Activated naive CD8-positive, alpha-beta T cell treated with anti-CD3 and anti-CD28 coated beads, Interleukin-2, amount 10 ng/mL, durations not matched to agents 7 days and 5 days (primary cell): ENCODE data around the gene PCCA. TPM values are rescaled to one million over a fixed set of nuclear protein-coding genes. Genes with fewer than 3 reads are reported as not detected.

Experiments
- ATAC-seq: fragments of 150-1000 bp; cut with Tn5 transposase; one replicate; pipeline ENCODE4 v1.10.0; 2021; ENCODE audit warnings: low read depth, moderate library complexity
- POLR2A ChIA-PET: fragments of 350-600 bp; sonication (Branson Sonifier 250); formaldehyde crosslinking; loops from one replicate; lab custom pipeline; 2021; ENCODE audit warnings: antibody characterized with exemption; lab: Charles Lee
- DNase-seq: peaks from one replicate; pipeline ENCODE4 v3.0.0; 2021
- H3K27ac Mint-ChIP-seq: one replicate; pipeline ENCODE4 v1.8.0; 2022; ENCODE audit warnings: mild to moderate bottlenecking, mixed read lengths
- H3K27me3 Mint-ChIP-seq: one replicate; pipeline ENCODE4 v1.8.0; 2022; ENCODE audit warnings: mild to moderate bottlenecking, moderate library complexity, mixed read lengths
- H3K36me3 Mint-ChIP-seq: one replicate; pipeline ENCODE4 v1.8.0; 2021; ENCODE audit warnings: mild to moderate bottlenecking, mixed read lengths
- H3K4me1 Mint-ChIP-seq: one replicate; pipeline ENCODE4 v1.8.0; 2021; ENCODE audit warnings: mixed read lengths
- H3K4me3 Mint-ChIP-seq: one replicate; pipeline ENCODE4 v1.8.0; 2022; ENCODE audit warnings: mild to moderate bottlenecking, moderate library complexity, mixed read lengths
- H3K9me3 Mint-ChIP-seq: one replicate; pipeline ENCODE4 v1.8.0; 2021; ENCODE audit warnings: mixed read lengths
- total RNA-seq, 2 experiments: library from RNA; stranded (reverse); gene quantifications; one replicate each; pipeline ENCODE4 v1.2.3, GENCODE V29; 2021

The PCCA gene
- total RNA-seq, 2 experiments from 2014 or later, result 14.5 to 16.5 TPM

DNA sequence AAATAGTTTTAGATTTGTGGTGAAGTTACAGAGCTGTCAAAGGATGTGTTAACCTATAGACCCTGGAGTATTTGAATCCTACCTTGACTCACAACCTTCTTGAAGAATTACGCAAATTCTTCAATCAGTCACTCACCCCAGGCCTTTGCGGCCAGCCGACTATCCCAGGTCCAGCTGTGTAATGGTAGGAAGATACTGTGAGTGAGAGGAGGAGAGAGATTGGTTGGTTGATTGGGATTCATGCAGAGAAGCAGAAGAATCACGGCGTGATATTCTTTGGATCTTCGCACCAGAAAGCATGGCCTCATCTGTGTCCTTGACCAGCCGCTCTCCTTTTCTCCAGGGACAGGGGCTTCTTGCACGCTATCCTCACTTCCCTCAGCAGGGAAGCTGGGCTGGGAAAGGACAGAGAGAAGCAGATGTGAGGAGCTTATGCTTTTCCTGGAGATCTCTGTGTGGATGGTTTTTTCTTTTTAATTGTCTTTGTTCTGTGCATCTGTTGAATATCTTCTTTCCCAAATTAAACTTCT is 250.6 kb downstream of the PCCA start:
- ATAC-seq, result no peak
- Mint-ChIP-seq H3K9me3 (peaks cover 9% of the 10 kb centered on the region), H3K27me3 (no peaks in the 10 kb centered on the region), H3K4me3 (no peak overlapping the region), H3K36me3 (peaks cover 23% of the 10 kb centered on the region), H3K27ac (no peak overlapping the region), H3K4me1 (peaks cover 12% of the 10 kb centered on the region)
- no peak for DNase-seq
- POLR2A ChIA-PET, result no interaction called here

GRCh38 chr13:100340865-100341264 is 252.0 kb downstream of the PCCA start:
- H3K27ac Mint-ChIP-seq, result no peak overlapping the region
- peaks cover 14% of the 10 kb centered on the region for H3K4me1 Mint-ChIP-seq
- no peak for DNase-seq
- H3K9me3 Mint-ChIP-seq, result peaks cover 5% of the 10 kb centered on the region
- POLR2A ChIA-PET, result no interaction called here
- ATAC-seq, result peak; percentile 63
- no peaks in the 10 kb centered on the region for H3K27me3 Mint-ChIP-seq
- peaks cover 14% of the 10 kb centered on the region for H3K36me3 Mint-ChIP-seq
- peak overlapping the region; percentile 53 for H3K4me3 Mint-ChIP-seq

DNA sequence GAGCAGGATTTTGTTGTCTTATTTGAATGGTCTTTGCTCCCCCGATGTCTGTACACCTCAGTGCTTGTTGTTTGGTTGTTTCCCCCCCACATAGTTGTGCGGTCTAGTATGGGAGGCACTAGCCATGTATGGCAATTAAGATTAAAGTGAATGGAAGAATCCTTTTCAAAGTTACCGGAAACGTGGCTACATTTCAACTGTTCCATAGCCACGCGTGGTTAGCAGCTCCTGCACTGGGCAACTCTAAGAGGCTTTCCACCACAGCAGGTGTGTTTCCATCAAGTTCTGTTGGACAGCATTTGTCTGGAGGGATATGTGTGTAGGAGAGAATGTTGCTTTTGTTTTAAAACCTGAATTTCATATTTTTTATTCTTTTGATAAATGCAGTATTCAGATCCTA is 252.4 kb downstream of the PCCA start:
- Mint-ChIP-seq H3K4me3 (peak overlapping the region; percentile 53), H3K27me3 (no peaks in the 10 kb centered on the region), H3K36me3 (peaks cover 12% of the 10 kb centered on the region), H3K9me3 (peaks cover 4% of the 10 kb centered on the region), H3K4me1 (peaks cover 14% of the 10 kb centered on the region), H3K27ac (no peak overlapping the region)
- ATAC-seq (peak; percentile 33), DNase-seq (no peak)
- POLR2A ChIA-PET, result no interaction called here

DNA sequence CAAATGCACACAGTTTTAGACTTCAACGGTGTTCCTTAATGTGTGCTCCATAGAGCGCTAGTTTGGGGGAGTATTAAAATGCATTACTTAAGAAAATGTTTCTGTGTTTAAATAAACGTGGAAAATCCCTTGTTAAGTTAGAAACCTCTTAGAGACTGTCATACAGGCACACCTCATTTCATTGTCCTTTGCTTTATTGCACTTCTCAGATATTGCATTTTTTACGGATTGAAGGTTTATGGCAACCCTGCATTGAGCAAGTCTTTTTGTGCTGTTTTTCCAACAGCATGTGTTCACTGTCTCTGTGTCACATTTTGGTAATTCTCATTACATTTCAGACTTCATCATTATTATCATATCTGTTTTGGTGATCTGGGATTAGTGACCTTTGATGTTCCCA is 255.7 kb downstream of the PCCA start:
- no peaks in the 10 kb centered on the region for H3K9me3 Mint-ChIP-seq
- POLR2A ChIA-PET, result no interaction called here

DNA sequence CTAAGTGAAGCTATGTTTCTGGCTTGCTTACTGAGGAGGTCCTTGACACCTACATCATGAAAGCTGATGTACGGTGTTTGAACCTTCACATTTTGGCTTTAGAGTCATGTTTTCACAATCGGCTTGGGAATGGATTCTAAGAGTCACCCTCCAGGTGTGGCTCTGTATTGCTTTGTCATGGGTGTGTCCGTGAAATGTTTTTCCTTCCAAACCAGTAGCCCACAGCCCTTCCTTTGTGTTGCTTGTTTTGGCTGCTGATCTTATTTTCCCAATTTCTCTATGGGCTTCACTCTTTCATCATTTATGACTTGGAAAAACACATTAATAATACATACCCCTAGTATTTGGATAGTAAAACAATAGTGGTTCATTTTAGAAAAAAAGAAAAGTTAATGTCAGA is 259.1 kb downstream of the PCCA start:
- no peak for ATAC-seq
- H3K27ac Mint-ChIP-seq, result no peak overlapping the region
- H3K4me1 Mint-ChIP-seq, result peaks cover 2% of the 10 kb centered on the region
- H3K36me3 Mint-ChIP-seq, result peaks cover 10% of the 10 kb centered on the region
- no peaks in the 10 kb centered on the region for H3K9me3 Mint-ChIP-seq
- DNase-seq, result no peak
- no peak overlapping the region for H3K4me3 Mint-ChIP-seq
- POLR2A ChIA-PET, result no interaction called here
- no peaks in the 10 kb centered on the region for H3K27me3 Mint-ChIP-seq

More for the DNA sequence above, 255.7 kb downstream of the PCCA start:
- ATAC-seq (no peak), DNase-seq (no peak)
- peaks cover 10% of the 10 kb centered on the region for H3K36me3 Mint-ChIP-seq
- no peak overlapping the region for H3K4me3 Mint-ChIP-seq
- no peak overlapping the region for H3K27ac Mint-ChIP-seq
- no peaks in the 10 kb centered on the region for H3K27me3 Mint-ChIP-seq
- H3K4me1 Mint-ChIP-seq, result peaks cover 14% of the 10 kb centered on the region

GRCh38 chr13:100349594-100349993 is 260.7 kb downstream of the PCCA start:
- Mint-ChIP-seq H3K4me3 (no peak overlapping the region), H3K27ac (no peak overlapping the region), H3K27me3 (no peaks in the 10 kb centered on the region), H3K36me3 (peaks cover 1% of the 10 kb centered on the region), H3K4me1 (peaks cover 2% of the 10 kb centered on the region), H3K9me3 (no peaks in the 10 kb centered on the region)
- DNase-seq (no peak), ATAC-seq (no peak)
- POLR2A ChIA-PET, result no interaction called here

DNA sequence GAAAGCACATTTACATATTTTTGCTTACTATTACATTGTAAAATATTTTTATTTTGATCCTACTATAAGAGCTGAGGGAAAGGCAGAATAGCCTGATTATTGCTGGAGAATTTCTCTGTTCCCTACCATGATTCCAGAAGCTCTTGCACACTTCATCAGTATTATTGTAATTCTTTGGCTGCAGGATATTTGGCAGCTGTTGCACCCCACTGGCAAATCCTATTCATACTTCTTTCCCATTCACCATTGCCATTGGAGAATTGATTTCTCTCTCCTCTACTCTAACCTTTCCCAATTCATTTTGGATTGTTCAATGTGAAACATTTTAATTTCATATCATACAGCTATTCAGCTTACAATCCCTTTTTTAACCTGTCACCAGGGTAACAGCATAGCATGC is 261.7 kb downstream of the PCCA start:
- Mint-ChIP-seq H3K9me3 (no peaks in the 10 kb centered on the region), H3K4me1 (no peaks in the 10 kb centered on the region), H3K27me3 (no peaks in the 10 kb centered on the region), H3K27ac (no peak overlapping the region), H3K36me3 (peaks cover 3% of the 10 kb centered on the region), H3K4me3 (no peak overlapping the region)
- POLR2A ChIA-PET, result no interaction called here
- DNase-seq (no peak), ATAC-seq (no peak)

DNA sequence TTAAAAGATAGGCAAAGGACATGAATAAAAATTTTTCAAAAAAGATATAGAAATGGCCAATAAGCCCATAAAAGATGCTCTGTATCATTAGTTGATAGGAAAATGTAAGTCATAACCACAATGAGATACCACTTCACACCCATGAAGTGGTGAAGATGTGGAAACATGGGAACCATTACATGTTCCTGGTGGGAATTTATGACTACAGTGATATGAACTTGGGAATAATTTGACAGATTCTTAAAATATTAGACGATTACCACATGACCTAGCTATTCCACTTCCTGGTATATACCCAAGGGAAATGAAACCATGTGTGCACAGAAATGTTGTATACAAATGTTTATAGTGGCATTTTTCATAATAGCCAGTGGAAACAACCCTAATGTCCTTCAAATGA is 267.5 kb downstream of the PCCA start:
- H3K4me1 Mint-ChIP-seq, result no peaks in the 10 kb centered on the region
- DNase-seq, result no peak
- H3K4me3 Mint-ChIP-seq, result no peak overlapping the region
- POLR2A ChIA-PET, result no interaction called here
- no peaks in the 10 kb centered on the region for H3K9me3 Mint-ChIP-seq
- no peak overlapping the region for H3K27ac Mint-ChIP-seq
- peaks cover 3% of the 10 kb centered on the region for H3K36me3 Mint-ChIP-seq
- H3K27me3 Mint-ChIP-seq, result no peaks in the 10 kb centered on the region
- ATAC-seq, result no peak

- Mint-ChIP-seq H3K36me3 (peaks cover 3% of the 10 kb centered on the region), H3K27me3 (no peaks in the 10 kb centered on the region), H3K4me3 (no peak overlapping the region), H3K4me1 (no peaks in the 10 kb centered on the region), H3K9me3 (no peaks in the 10 kb centered on the region), H3K27ac (no peak overlapping the region)
- POLR2A ChIA-PET, result no interaction called here
- DNase-seq (no peak), ATAC-seq (no peak)
Observed at GRCh38 chr13:100356889-100357288, 268.0 kb downstream of the PCCA start.

DNA sequence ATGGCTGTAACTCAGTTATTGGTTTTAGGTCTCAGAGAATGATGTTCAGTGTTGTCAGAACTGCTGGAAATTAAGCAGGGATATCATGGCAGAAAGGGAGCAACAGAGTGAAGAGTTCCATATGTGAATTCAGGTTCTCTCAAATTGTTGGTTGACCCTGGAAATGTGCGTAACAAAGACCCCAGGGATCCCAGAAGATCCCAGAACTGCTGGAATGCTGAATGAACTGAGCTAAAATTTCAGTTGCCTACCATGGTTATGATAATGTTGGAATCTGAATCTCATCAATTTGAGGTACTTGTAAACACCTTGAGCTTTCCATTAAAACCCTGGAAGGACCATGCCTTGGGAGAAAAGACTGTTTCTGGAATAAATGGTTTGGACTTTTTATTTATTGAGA is 268.9 kb downstream of the PCCA start:
- no peak overlapping the region for H3K27ac Mint-ChIP-seq
- ATAC-seq, result no peak
- H3K27me3 Mint-ChIP-seq, result no peaks in the 10 kb centered on the region
- POLR2A ChIA-PET, result no interaction called here
- peaks cover 3% of the 10 kb centered on the region for H3K36me3 Mint-ChIP-seq
- no peak overlapping the region for H3K4me3 Mint-ChIP-seq
- H3K9me3 Mint-ChIP-seq, result no peaks in the 10 kb centered on the region
- no peak for DNase-seq
- H3K4me1 Mint-ChIP-seq, result no peaks in the 10 kb centered on the region

- no peak for ATAC-seq
- Mint-ChIP-seq H3K27me3 (no peaks in the 10 kb centered on the region), H3K36me3 (peaks cover 1% of the 10 kb centered on the region), H3K9me3 (no peaks in the 10 kb centered on the region), H3K27ac (no peak overlapping the region), H3K4me3 (no peak overlapping the region), H3K4me1 (no peaks in the 10 kb centered on the region)
- DNase-seq, result no peak
- POLR2A ChIA-PET, result no interaction called here
Observed at GRCh38 chr13:100361504-100361903, 272.6 kb downstream of the PCCA start.

GRCh38 chr13:100362371-100362770 is 273.5 kb downstream of the PCCA start:
- no peak for ATAC-seq
- Mint-ChIP-seq H3K27ac (no peak overlapping the region), H3K27me3 (no peaks in the 10 kb centered on the region), H3K36me3 (peaks cover 1% of the 10 kb centered on the region), H3K9me3 (no peaks in the 10 kb centered on the region), H3K4me1 (no peaks in the 10 kb centered on the region), H3K4me3 (no peak overlapping the region)
- POLR2A ChIA-PET, result no interaction called here
- no peak for DNase-seq

DNA sequence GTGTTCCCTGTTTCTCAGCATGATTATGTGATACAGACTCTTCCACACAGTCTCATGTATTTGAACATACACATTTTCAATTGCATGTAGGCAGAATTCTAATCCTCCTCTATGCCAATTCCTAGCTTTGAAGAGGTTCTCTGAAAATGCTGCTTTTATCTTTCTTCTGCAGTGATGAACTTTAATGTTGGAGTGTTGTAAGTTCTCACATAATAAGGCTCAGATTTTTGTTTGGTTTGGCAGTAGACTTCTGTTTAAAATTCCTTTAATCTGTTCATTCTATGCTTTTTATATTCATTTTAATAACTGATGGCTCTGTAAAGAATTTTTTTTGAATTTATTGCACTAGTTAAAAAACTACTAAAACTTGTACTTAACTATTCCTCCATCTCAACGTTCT is 273.9 kb downstream of the PCCA start:
- Mint-ChIP-seq H3K36me3 (peaks cover 1% of the 10 kb centered on the region), H3K27me3 (no peaks in the 10 kb centered on the region), H3K9me3 (no peaks in the 10 kb centered on the region), H3K4me1 (no peaks in the 10 kb centered on the region), H3K27ac (no peak overlapping the region), H3K4me3 (no peak overlapping the region)
- POLR2A ChIA-PET, result no interaction called here
- DNase-seq (no peak), ATAC-seq (no peak)

- POLR2A ChIA-PET, result no interaction called here
- Mint-ChIP-seq H3K27me3 (no peaks in the 10 kb centered on the region), H3K27ac (no peak overlapping the region), H3K4me1 (no peaks in the 10 kb centered on the region), H3K4me3 (no peak overlapping the region), H3K9me3 (no peaks in the 10 kb centered on the region), H3K36me3 (peaks cover 1% of the 10 kb centered on the region)
- DNase-seq, result no peak
- ATAC-seq, result no peak
Observed at GRCh38 chr13:100363285-100363711, 274.4 kb downstream of the PCCA start.

DNA sequence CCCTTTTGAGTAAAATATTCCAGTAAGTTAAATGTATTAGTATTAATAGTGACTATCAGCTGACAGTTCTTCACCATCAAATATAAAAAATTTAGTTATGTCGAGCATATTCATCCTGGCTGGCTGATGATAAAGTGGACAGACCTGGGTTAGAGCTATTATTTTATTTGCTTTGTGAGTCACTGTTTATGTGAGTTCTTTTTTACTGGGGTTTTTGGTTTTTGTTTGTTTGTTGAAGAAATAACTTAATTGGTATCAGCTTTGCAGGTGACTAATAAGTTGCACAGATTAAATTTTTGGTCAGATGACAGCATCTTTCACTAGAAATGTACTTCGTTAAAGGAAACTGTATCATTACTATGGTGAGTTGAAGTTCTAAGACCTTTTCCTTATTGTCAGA is 275.0 kb downstream of the PCCA start:
- H3K4me1 Mint-ChIP-seq, result no peaks in the 10 kb centered on the region
- POLR2A ChIA-PET, result no interaction called here
- H3K36me3 Mint-ChIP-seq, result peaks cover 4% of the 10 kb centered on the region
- no peaks in the 10 kb centered on the region for H3K27me3 Mint-ChIP-seq
- no peak overlapping the region for H3K4me3 Mint-ChIP-seq
- ATAC-seq, result no peak
- no peaks in the 10 kb centered on the region for H3K9me3 Mint-ChIP-seq
- no peak for DNase-seq
- no peak overlapping the region for H3K27ac Mint-ChIP-seq
